Thyroid gland (tissue), 4 donors: ENCODE measurements around the gene HIVEP3. TPM values are rescaled to one million over a fixed set of nuclear protein-coding genes. Genes with fewer than 3 reads are reported as not detected.
A peak's percentile ranks its signal among the peaks of the same experiment; 100 is the strongest.

Experiments
- DNase-seq, 2 donors: peaks; one replicate each; pipeline ENCODE4 v3.0.0-alpha.2; 2019
- H3K27ac ChIP-seq, 3 donors: fragments of 200-600 bp; sonication (generic); 1 replicate in 2 of 3; 2 replicates in 1 of 3; pipeline ENCODE4 v1.5.1; 2016 to 2019; ENCODE audit warnings: mild to moderate bottlenecking in 1 of 3, moderate library complexity in 1 of 3
- H3K27me3 ChIP-seq: fragments of 200-600 bp; sonication (generic); one replicate; pipeline ENCODE4 v1.5.1; 2019
- H3K36me3 ChIP-seq, 2 donors: fragments of 200-600 bp; sonication (generic); one replicate each; pipeline ENCODE4 v1.5.1; 2016 to 2019
- H3K4me1 ChIP-seq, 2 donors: fragments of 200-600 bp; sonication (generic); one replicate each; pipeline ENCODE4 v1.5.1; 2017 to 2019
- H3K4me3 ChIP-seq, 3 donors: fragments of 200-600 bp; sonication (generic); replicated peaks in 1 of 3; 1 replicate in 2 of 3; 2 replicates in 1 of 3; pipeline ENCODE4 v1.5.1; 2016; ENCODE audit warnings: mild to moderate bottlenecking in 1 of 3
- H3K9me3 ChIP-seq: fragments of 200-600 bp; sonication (generic); one replicate; pipeline ENCODE4 v1.5.1; 2017
- POLR2A ChIP-seq, 2 donors: fragments of 450-650 bp; IDR thresholded peaks; one replicate each; pipeline ENCODE4 v1.6.1; 2017; ENCODE audit warnings: antibody characterized with exemption in 2 of 2, mild to moderate bottlenecking in 2 of 2, moderate library complexity in 1 of 2
- WGBS, 2 donors: methylation state at CpG; one replicate each; pipeline ENCODE4 v1.1.5; 2017; 5-methylcytosine and 5-hydroxymethylcytosine counted together
- intact Hi-C: fragments of 100-400 bp; cut with DNase I; formaldehyde crosslinking; loops from one replicate; pipeline ENCODE4 v1.15.1; 2023
- total RNA-seq, 4 donors: library from RNA; depleted of rRNA; stranded (reverse); fragments of >200 nt; gene quantifications; one replicate each; pipeline ENCODE4 v1.2.3, GENCODE V29; 2016
- TF ChIP-seq, protein P1 (sequence below), 6 experiments: fragments of 200-600 bp in 3 of 6; fragments of 450-650 bp in 3 of 6; sonication (generic) in 3 of 6; IDR thresholded peaks; one replicate each; pipeline ENCODE4 v1.5.1; 2016 to 2019; ENCODE audit warnings: antibody characterized with exemption in 6 of 6, mild to moderate bottlenecking in 2 of 6, inconsistent platforms in 1 of 6, moderate library complexity in 1 of 6

HIVEP3 gene
- total RNA-seq, 4 donors from 2014 or later = 9.7 to 13.5 (median 12.5) TPM

GRCh38 chr1:41484402-41485241, 434.1 kb downstream of the HIVEP3 start, which contains the start of gene EDN2:
EDN2 (minus strand) TSS chr1:41484683; CDS start chr1:41484601, 82 bp downstream.
- Histone ChIP-seq H3K27me3 (no peaks in the 10 kb centered on the region), H3K36me3 (no peaks in the 10 kb centered on the region), H3K4me1 (peaks cover 45 to 76% of the 10 kb centered on the region in 2 donors), H3K9me3 (no peaks in the 10 kb centered on the region), H3K4me3 (no peak within 1 kb of the TSS), H3K27ac (peak within 1 kb of the TSS in 2 of 3 donors; percentile 57 to 80)
- DNase-seq = peak; percentile 95 to 96
- TF ChIP-seq POLR2A (IDR thresholded peaks at IDR 0.05) = peak; percentile 8 to 91
- TF ChIP-seq, protein P1, sequence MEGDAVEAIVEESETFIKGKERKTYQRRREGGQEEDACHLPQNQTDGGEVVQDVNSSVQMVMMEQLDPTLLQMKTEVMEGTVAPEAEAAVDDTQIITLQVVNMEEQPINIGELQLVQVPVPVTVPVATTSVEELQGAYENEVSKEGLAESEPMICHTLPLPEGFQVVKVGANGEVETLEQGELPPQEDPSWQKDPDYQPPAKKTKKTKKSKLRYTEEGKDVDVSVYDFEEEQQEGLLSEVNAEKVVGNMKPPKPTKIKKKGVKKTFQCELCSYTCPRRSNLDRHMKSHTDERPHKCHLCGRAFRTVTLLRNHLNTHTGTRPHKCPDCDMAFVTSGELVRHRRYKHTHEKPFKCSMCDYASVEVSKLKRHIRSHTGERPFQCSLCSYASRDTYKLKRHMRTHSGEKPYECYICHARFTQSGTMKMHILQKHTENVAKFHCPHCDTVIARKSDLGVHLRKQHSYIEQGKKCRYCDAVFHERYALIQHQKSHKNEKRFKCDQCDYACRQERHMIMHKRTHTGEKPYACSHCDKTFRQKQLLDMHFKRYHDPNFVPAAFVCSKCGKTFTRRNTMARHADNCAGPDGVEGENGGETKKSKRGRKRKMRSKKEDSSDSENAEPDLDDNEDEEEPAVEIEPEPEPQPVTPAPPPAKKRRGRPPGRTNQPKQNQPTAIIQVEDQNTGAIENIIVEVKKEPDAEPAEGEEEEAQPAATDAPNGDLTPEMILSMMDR (IDR thresholded peaks at IDR 0.05) = peak in 4 of 6 experiments; percentile 45 to 50 (median 50)
- intact Hi-C loops = no loop called here
- 28 to 35% methylated on average over 7 to 11 of the region's 27 CpGs for WGBS, 2 donors

- Histone ChIP-seq H3K27me3 (no peaks in the 10 kb centered on the region), H3K4me3 (no peak overlapping the region), H3K4me1 (peaks cover 45 to 78% of the 10 kb centered on the region in 2 donors), H3K27ac (peak overlapping the region in 1 of 3 donors; percentile 68), H3K9me3 (no peaks in the 10 kb centered on the region), H3K36me3 (no peaks in the 10 kb centered on the region)
- no peak for DNase-seq
- intact Hi-C loops = no loop called here
- 45 to 59% methylated on average over 3 to 4 of the region's 9 CpGs for WGBS, 2 donors
- TF ChIP-seq, protein P1 (IDR thresholded peaks at IDR 0.05) = no peak
- no peak for TF ChIP-seq POLR2A (IDR thresholded peaks at IDR 0.05)
Observed at GRCh38 chr1:41483960-41484401, 434.7 kb downstream of the HIVEP3 start.

GRCh38 chr1:41483001-41483850, 435.5 kb downstream of the HIVEP3 start:
- TF ChIP-seq, protein P1 (IDR thresholded peaks at IDR 0.05) = no peak
- TF ChIP-seq POLR2A (IDR thresholded peaks at IDR 0.05) = no peak
- H3K9me3 ChIP-seq = no peaks in the 10 kb centered on the region
- H3K4me1 ChIP-seq = peaks cover 45 to 85% of the 10 kb centered on the region in 2 donors
- H3K4me3 ChIP-seq = no peak overlapping the region
- DNase-seq = peak; percentile 57 to 86
- WGBS, 2 donors = 49 to 68% methylated on average over 17 to 21 of the region's 21 CpGs
- no peaks in the 10 kb centered on the region for H3K36me3 ChIP-seq
- no peaks in the 10 kb centered on the region for H3K27me3 ChIP-seq
- intact Hi-C loops = no loop called here
- peak overlapping the region; percentile 80 to 96 (median 86) for H3K27ac ChIP-seq

DNA sequence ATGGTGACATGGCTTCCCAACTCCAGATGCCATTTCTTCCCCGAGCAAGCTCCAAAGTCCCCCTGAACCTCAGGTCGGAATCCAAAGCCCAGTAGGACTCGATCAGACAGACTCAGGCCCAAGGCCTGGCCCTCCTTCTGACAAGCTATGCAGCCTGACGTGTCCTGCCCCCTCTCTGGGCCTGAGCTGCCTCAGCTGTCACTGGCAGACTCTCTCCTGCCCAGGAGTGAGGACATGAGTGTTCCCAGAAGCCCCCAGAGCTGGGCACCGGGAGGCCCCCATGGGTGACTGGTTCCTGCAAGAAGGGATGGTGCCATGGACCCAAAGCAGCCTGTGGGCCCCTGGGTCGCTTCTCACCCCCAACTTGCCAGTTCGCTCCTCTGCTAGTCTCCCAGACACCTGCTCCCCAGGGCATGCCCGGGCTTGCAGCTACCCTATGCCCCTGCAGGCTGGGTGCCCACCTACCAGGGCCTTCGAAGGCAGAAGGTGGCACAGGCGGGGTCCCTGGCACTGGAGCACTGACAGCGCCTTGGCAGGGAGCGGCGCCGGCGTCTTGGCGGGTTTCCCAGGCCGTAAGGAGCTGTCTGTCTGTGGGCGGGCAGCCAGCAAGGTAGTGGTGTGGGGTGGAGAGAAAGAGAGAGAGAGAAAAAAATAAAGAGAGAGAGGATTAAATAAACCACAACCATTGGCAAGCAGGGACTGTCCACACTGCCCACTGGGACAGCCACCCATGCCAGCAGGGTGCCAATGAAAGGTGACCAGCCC, 436.5 kb downstream of the HIVEP3 start:
- peak; percentile 98 to 99 for DNase-seq
- intact Hi-C loops = no loop called here
- Histone ChIP-seq H3K27me3 (no peaks in the 10 kb centered on the region), H3K27ac (peak overlapping the region; percentile 80 to 96 (median 86)), H3K9me3 (no peaks in the 10 kb centered on the region), H3K4me1 (peaks cover 47 to 91% of the 10 kb centered on the region in 2 donors), H3K36me3 (no peaks in the 10 kb centered on the region), H3K4me3 (no peak overlapping the region)
- TF ChIP-seq, protein P1 (IDR thresholded peaks at IDR 0.05) = no peak
- peak in 1 of 2 donors; percentile 9 for TF ChIP-seq POLR2A (IDR thresholded peaks at IDR 0.05)
- 37 to 40% methylated on average over 17 to 18 of the region's 18 CpGs for WGBS, 2 donors
